HepG2 (cell line): ENCODE measurements around the gene CS.

Experiments used
- EZH2 ChIP-seq: conservative IDR thresholded peaks from 2 replicates; pipeline ENCODE4 v1.6.1; 2012; ENCODE audit warnings: mild to moderate bottlenecking, low read depth, low read length, moderate library complexity
- GABPB1 ChIP-seq: IDR thresholded peaks from 2 replicates; pipeline ENCODE4 v1.6.1; 2016; ENCODE audit warnings: mild to moderate bottlenecking, missing genetic modification reagents, moderate library complexity, missing compliant biosample characterization
- POLR2AphosphoS2 ChIP-seq: IDR thresholded peaks from 2 replicates; pipeline ENCODE4 v1.6.1; 2011; ENCODE audit warnings: low read depth, low read length, improper control_type of control experiment
- ZNF205 ChIP-seq: IDR thresholded peaks from 2 replicates; pipeline ENCODE4 v1.6.1; 2018; ENCODE audit warnings: missing biosample characterization, missing genetic modification reagents
- ZNF530 ChIP-seq: sonication (generic); formaldehyde crosslinking; IDR thresholded peaks from 2 replicates; pipeline ENCODE4 v1.5.0; 2020; ENCODE audit warnings: low read depth, mild to moderate bottlenecking, missing genetic modification reagents
- TF ChIP-seq, protein P1 (sequence below): sonication (generic); formaldehyde crosslinking; IDR thresholded peaks from 2 replicates; pipeline ENCODE4 v1.5.1; 2020; ENCODE audit warnings: missing genetic modification reagents, mild to moderate bottlenecking, borderline replicate concordance
- TF ChIP-seq, protein P2 (sequence below): sonication (generic); formaldehyde crosslinking; IDR thresholded peaks from 2 replicates; pipeline ENCODE4 v1.5.0; 2020; ENCODE audit warnings: mild to moderate bottlenecking, missing genetic modification reagents, moderate library complexity
- TF ChIP-seq, protein P3 (sequence below): sonication (generic); formaldehyde crosslinking; IDR thresholded peaks from 2 replicates; pipeline ENCODE4 v1.9.0; 2021; ENCODE audit warnings: missing genetic modification reagents, borderline replicate concordance

DNA sequence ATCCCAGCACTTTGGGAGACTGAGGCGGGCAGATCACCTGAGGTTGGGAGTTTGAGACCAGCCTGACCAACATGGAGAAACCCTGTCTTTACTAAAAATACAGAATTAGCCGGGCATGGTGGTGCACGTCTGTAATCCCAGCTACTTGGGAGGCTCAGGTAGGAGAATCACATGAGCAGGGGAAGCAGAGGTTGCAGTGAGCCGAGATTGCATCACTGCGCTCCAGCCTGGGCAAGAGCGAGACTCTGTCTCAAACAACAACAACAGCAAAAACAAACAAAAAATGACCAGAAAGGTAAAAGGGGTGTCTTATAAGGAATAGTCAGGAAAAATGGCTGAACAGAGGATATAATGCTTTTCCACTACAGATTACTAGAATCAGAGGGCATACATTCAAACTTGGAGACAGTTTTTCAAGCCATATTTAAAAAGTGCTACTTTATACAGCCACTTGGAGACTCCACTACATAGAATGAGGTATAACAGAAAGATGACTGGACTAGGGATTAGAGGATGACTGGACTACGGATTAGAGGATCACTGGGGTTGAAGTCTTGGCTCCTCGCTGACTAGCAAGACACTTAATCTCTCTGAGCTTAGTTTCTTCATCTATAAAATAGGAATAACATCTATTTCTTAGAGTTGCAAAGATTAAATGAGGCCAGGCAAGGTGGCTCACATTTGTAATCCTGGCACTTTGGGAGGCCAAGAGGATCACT, 4.9 kb upstream of the CS start:
- TF ChIP-seq ZNF205 (CRISPR knock-in tag) (no peak), GABPB1 (CRISPR knock-in tag) (no peak), POLR2AphosphoS2 (no peak), ZNF530 (no peak), EZH2 (no peak)
- TF ChIP-seq, protein P1, sequence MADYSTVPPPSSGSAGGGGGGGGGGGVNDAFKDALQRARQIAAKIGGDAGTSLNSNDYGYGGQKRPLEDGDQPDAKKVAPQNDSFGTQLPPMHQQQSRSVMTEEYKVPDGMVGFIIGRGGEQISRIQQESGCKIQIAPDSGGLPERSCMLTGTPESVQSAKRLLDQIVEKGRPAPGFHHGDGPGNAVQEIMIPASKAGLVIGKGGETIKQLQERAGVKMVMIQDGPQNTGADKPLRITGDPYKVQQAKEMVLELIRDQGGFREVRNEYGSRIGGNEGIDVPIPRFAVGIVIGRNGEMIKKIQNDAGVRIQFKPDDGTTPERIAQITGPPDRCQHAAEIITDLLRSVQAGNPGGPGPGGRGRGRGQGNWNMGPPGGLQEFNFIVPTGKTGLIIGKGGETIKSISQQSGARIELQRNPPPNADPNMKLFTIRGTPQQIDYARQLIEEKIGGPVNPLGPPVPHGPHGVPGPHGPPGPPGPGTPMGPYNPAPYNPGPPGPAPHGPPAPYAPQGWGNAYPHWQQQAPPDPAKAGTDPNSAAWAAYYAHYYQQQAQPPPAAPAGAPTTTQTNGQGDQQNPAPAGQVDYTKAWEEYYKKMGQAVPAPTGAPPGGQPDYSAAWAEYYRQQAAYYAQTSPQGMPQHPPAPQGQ (CRISPR knock-in tag), result no peak
- TF ChIP-seq, protein P2, sequence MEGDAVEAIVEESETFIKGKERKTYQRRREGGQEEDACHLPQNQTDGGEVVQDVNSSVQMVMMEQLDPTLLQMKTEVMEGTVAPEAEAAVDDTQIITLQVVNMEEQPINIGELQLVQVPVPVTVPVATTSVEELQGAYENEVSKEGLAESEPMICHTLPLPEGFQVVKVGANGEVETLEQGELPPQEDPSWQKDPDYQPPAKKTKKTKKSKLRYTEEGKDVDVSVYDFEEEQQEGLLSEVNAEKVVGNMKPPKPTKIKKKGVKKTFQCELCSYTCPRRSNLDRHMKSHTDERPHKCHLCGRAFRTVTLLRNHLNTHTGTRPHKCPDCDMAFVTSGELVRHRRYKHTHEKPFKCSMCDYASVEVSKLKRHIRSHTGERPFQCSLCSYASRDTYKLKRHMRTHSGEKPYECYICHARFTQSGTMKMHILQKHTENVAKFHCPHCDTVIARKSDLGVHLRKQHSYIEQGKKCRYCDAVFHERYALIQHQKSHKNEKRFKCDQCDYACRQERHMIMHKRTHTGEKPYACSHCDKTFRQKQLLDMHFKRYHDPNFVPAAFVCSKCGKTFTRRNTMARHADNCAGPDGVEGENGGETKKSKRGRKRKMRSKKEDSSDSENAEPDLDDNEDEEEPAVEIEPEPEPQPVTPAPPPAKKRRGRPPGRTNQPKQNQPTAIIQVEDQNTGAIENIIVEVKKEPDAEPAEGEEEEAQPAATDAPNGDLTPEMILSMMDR (CRISPR knock-in tag), result no peak
- TF ChIP-seq, protein P3, sequence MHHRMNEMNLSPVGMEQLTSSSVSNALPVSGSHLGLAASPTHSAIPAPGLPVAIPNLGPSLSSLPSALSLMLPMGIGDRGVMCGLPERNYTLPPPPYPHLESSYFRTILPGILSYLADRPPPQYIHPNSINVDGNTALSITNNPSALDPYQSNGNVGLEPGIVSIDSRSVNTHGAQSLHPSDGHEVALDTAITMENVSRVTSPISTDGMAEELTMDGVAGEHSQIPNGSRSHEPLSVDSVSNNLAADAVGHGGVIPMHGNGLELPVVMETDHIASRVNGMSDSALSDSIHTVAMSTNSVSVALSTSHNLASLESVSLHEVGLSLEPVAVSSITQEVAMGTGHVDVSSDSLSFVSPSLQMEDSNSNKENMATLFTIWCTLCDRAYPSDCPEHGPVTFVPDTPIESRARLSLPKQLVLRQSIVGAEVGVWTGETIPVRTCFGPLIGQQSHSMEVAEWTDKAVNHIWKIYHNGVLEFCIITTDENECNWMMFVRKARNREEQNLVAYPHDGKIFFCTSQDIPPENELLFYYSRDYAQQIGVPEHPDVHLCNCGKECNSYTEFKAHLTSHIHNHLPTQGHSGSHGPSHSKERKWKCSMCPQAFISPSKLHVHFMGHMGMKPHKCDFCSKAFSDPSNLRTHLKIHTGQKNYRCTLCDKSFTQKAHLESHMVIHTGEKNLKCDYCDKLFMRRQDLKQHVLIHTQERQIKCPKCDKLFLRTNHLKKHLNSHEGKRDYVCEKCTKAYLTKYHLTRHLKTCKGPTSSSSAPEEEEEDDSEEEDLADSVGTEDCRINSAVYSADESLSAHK (CRISPR knock-in tag), result no peak
